A549 (cell line): ENCODE results near the gene RRAS. TPM values are rescaled to one million over a fixed set of nuclear protein-coding genes. Genes with fewer than 3 reads are reported as not detected.

Experiments
- ATAC-seq, 2 experiments: fragments of 200-7000 bp in 1 of 2; fragments of >200 bp in 1 of 2; cut with Nextera tagmentation in 1 of 2; cut with Tn5 transposase in 1 of 2; 3 replicates each; pipeline versions ENCODE4 v1.8.0 to v1.9.1; 2018 to 2020; ENCODE audit warnings: mild to moderate bottlenecking in 1 of 2, moderate library complexity in 1 of 2
- CTCF ChIA-PET: fragments of 300-600 bp; sonication (Branson Sonifier 250); formaldehyde crosslinking; extraction: SDS; loops from one replicate; lab custom pipeline; 2021; ENCODE audit warnings: antibody characterized with exemption, inconsistent platforms; lab: Yijun Ruan, JAX
- POLR2A ChIA-PET: fragments of 350-600 bp; formaldehyde crosslinking; extraction: SDS; loops from one replicate; lab custom pipeline; 2021; ENCODE audit warnings: antibody characterized with exemption, inconsistent platforms; lab: Yijun Ruan, JAX
- DNase-seq, 2 experiments: peaks; one replicate each; pipeline versions ENCODE4 v3.0.0 to v3.0.0-alpha.2; 2011 to 2016; ENCODE audit warnings: low read depth in 1 of 2, low spot score in 1 of 2
- FAIRE-seq: peaks from 2 replicates; lab custom pipeline; 2011; peaks lifted over from hg19 to GRCh38; lab: Jason Lieb, UNC
- H3K27ac ChIP-seq, 2 experiments: fragments of >200 bp; sonication (Bioruptor Twin); formaldehyde crosslinking; 3 replicates each; pipeline ENCODE4 v1.5.1; 2016 to 2017
- H3K4me1 ChIP-seq: fragments of >200 bp; sonication (Bioruptor Twin); formaldehyde crosslinking; 3 replicates; pipeline ENCODE4 v1.6.1; 2016
- H3K4me2 ChIP-seq: fragments of >200 bp; sonication (Bioruptor Twin); formaldehyde crosslinking; 3 replicates; pipeline ENCODE4 v1.6.1; 2016
- H3K4me3 ChIP-seq: fragments of >200 bp; sonication (Bioruptor Twin); formaldehyde crosslinking; 3 replicates; pipeline ENCODE4 v1.5.1; 2016
- H3K9me3 ChIP-seq: fragments of >200 bp; sonication (Bioruptor Twin); formaldehyde crosslinking; 3 replicates; pipeline ENCODE4 v1.6.1; 2016
- BCL3 ChIP-seq: fragments of >200 bp; sonication (Bioruptor Twin); formaldehyde crosslinking; IDR thresholded peaks from 3 replicates; pipeline ENCODE4 v1.6.1; 2016
- CBX8 ChIP-seq: fragments of 200-600 bp; sonication (generic); IDR thresholded peaks from 2 replicates; pipeline ENCODE4 v1.6.1; 2016
- CHD2 ChIP-seq: fragments of 150-350 bp; IDR thresholded peaks from 2 replicates; pipeline ENCODE4 v1.6.1; 2014; ENCODE audit warnings: low read length; ENCODE audit not compliant: partially characterized antibody
- EP300 ChIP-seq, 2 experiments: fragments of >200 bp; sonication (Bioruptor Twin); formaldehyde crosslinking; IDR thresholded peaks; 2 replicates in 1 of 2; 3 replicates in 1 of 2; pipeline ENCODE4 v1.6.1; 2016 to 2017
- FOSB ChIP-seq: fragments of 250-450 bp; sonication (Bioruptor Pico); IDR thresholded peaks from 2 replicates; pipeline ENCODE4 v1.5.0; 2020; ENCODE audit warnings: mild to moderate bottlenecking, moderate library complexity
- FOXS1 ChIP-seq: fragments of 250-450 bp; sonication (Bioruptor Pico); IDR thresholded peaks from 2 replicates; pipeline ENCODE4 v1.5.0; 2020; ENCODE audit warnings: mild to moderate bottlenecking, moderate library complexity
- HOXB13 ChIP-seq: fragments of 250-450 bp; sonication (Bioruptor Pico); IDR thresholded peaks from 2 replicates; pipeline ENCODE4 v1.5.0; 2020; ENCODE audit warnings: low read depth, mild to moderate bottlenecking, moderate library complexity
- HOXB5 ChIP-seq: fragments of 250-450 bp; sonication (Bioruptor Pico); IDR thresholded peaks from 2 replicates; pipeline ENCODE4 v1.5.0; 2020; ENCODE audit warnings: mild to moderate bottlenecking, moderate library complexity
- JUNB ChIP-seq: fragments of >200 bp; sonication (Bioruptor Twin); formaldehyde crosslinking; IDR thresholded peaks from 2 replicates; pipeline ENCODE4 v1.6.1; 2016
- MAZ ChIP-seq: fragments of 150-350 bp; IDR thresholded peaks from 2 replicates; pipeline ENCODE4 v1.6.1; 2014; ENCODE audit warnings: antibody characterized with exemption, low read depth, low read length, borderline replicate concordance
- MYC ChIP-seq: IDR thresholded peaks from 2 replicates; pipeline ENCODE4 v1.6.1; 2012; ENCODE audit warnings: mild to moderate bottlenecking, inconsistent platforms, low read length, improper control_type of control experiment, borderline replicate concordance
- NFE2L2 ChIP-seq: fragments of 150-350 bp; conservative IDR thresholded peaks from 2 replicates; pipeline ENCODE4 v1.6.1; 2014; ENCODE audit warnings: low read length
- NPAS2 ChIP-seq: fragments of 250-450 bp; sonication (Bioruptor Pico); IDR thresholded peaks from 2 replicates; pipeline ENCODE4 v1.8.0; 2022; ENCODE audit warnings: mild to moderate bottlenecking, moderate library complexity, borderline replicate concordance
- PHF8 ChIP-seq: fragments of 200-600 bp; sonication (generic); IDR thresholded peaks from 2 replicates; pipeline ENCODE4 v1.6.1; 2016; ENCODE audit warnings: low read depth, mild to moderate bottlenecking, antibody characterized with exemption, moderate library complexity, borderline replicate concordance
- POLR2A ChIP-seq: IDR thresholded peaks from 2 replicates; pipeline ENCODE4 v1.6.1; 2012; ENCODE audit warnings: mild to moderate bottlenecking, low read length
- RAD21 ChIP-seq, 2 experiments: fragments of >200 bp in 1 of 2; sonication (Bioruptor Twin) in 1 of 2; formaldehyde crosslinking in 1 of 2; IDR thresholded peaks in 1 of 2; conservative IDR thresholded peaks in 1 of 2; 2 replicates in 1 of 2; 3 replicates in 1 of 2; pipeline ENCODE4 v1.6.1; 2012 to 2018; ENCODE audit warnings: inconsistent platforms in 1 of 2
- RARB ChIP-seq: fragments of 250-450 bp; sonication (Bioruptor Pico); IDR thresholded peaks from 2 replicates; pipeline ENCODE4 v1.8.0; 2021; ENCODE audit warnings: mild to moderate bottlenecking, moderate library complexity
- SMC3 ChIP-seq: fragments of >200 bp; sonication (Bioruptor Twin); formaldehyde crosslinking; IDR thresholded peaks from 3 replicates; pipeline ENCODE4 v1.6.1; 2018; ENCODE audit warnings: inconsistent platforms
- TP53 ChIP-seq: fragments of 250-450 bp; sonication (Bioruptor Pico); IDR thresholded peaks from 2 replicates; pipeline ENCODE4 v1.5.0; 2021; ENCODE audit warnings: mild to moderate bottlenecking, moderate library complexity
- ZFP36 ChIP-seq: fragments of 450-650 bp; IDR thresholded peaks from 2 replicates; pipeline ENCODE4 v1.6.1; 2014; ENCODE audit warnings: borderline replicate concordance; ENCODE audit not compliant: partially characterized antibody
- WGBS: methylation state at CpG from one replicate; pipeline ENCODE4 v1.1.6; 2017; ENCODE audit errors: missing lambda C conversion rate; 5-methylcytosine and 5-hydroxymethylcytosine counted together
- polyA plus RNA-seq, 4 experiments: library from polyadenylated mRNA; depleted of rRNA in 3 of 4; stranded (reverse); fragments of >200 nt; fragmentation: RNase III in 1 of 4; extraction: RNeasy Plus Mini Kit Qiagen cat#74134 plus additional on column Dnase treatment in 1 of 4; gene quantifications; 2 replicates in 3 of 4; 3 replicates in 1 of 4; pipeline ENCODE4 v1.2.3, GENCODE V29; 2011 to 2017
- TF ChIP-seq, protein P1 (sequence below): fragments of 450-650 bp; IDR thresholded peaks from 2 replicates; pipeline ENCODE4 v1.6.1; 2014; ENCODE audit warnings: antibody characterized with exemption
- TF ChIP-seq, protein P2 (sequence below): fragments of 150-350 bp; IDR thresholded peaks from 2 replicates; pipeline ENCODE4 v1.6.1; 2014; ENCODE audit warnings: low read depth, mild to moderate bottlenecking, low read length
- TF ChIP-seq, protein P3 (sequence below): fragments of 250-450 bp; sonication (Bioruptor Pico); IDR thresholded peaks from 2 replicates; pipeline ENCODE4 v1.5.0; 2020; ENCODE audit warnings: low read depth, mild to moderate bottlenecking, moderate library complexity
- TF ChIP-seq, protein P4 (sequence below): IDR thresholded peaks from 2 replicates; pipeline ENCODE4 v1.6.1; 2012
- TF ChIP-seq, protein P5 (sequence below): fragments of 250-450 bp; sonication (Bioruptor Pico); IDR thresholded peaks from 2 replicates; pipeline ENCODE4 v1.5.0; 2021; ENCODE audit warnings: mild to moderate bottlenecking, moderate library complexity, borderline replicate concordance

The RRAS gene
- polyA plus RNA-seq, 2 of the 4 experiments (the other 2 are of a cell fraction) = 47.6 to 49.2 TPM

DNA sequence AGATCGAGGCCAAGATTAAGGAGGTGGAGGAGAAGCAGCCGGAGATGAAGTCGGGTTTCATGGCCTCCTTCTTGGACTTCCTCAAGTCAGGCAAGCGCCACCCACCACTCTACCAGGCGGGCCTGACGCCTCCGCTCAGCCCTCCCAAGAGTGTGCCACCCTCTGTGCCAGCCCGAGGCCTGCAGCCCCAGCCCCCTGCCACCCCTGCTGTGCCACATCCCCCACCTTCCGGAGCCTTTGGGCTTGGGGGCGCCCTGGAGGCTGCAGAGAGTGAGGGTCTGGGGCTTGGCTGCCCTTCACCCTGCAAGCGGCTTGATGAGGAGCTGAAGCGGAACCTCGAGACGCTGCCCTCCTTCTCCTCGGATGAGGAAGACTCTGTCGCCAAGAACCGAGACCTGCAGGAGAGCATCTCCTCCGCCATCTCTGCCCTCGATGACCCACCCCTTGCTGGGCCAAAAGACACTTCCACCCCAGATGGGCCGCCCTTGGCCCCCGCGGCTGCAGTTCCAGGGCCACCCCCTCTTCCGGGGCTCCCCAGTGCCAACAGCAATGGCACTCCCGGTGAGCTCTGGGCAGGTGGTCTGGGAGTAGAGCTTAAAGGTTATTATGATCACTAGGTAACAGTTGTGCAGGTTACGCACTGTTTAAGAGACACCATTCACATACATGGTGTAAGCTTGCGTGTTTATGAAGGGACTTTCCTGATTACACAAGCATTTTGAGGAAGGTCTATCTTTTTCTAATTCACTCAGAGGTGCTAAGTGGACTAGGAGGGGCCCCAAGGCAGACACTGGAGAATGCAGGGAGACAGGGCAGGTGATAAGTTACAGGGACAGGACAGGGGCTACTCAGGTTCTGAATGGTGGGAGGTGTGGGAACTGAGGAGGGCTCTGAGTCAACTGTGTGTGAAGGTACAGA lies 40.3 kb downstream of the RRAS start (continued):
- TF ChIP-seq, protein P1, sequence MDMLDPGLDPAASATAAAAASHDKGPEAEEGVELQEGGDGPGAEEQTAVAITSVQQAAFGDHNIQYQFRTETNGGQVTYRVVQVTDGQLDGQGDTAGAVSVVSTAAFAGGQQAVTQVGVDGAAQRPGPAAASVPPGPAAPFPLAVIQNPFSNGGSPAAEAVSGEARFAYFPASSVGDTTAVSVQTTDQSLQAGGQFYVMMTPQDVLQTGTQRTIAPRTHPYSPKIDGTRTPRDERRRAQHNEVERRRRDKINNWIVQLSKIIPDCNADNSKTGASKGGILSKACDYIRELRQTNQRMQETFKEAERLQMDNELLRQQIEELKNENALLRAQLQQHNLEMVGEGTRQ = no peak
- no peak for TF ChIP-seq MYC

DNA sequence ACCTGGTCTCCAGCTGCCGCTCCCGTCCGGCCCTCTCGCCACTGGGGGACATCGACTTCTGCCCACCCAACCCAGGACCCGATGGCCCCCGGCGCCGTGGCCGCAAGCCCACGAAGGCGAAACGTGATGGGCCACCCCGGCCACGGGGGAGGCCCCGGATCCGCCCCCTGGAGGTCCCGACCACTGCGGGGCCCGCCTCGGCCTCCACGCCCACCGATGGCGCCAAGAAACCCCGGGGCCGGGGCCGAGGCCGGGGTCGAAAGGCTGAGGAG lies 42.3 kb downstream of the RRAS start:
- POLR2A ChIA-PET = interaction anchor here (0.5 kb wide), 1 partner anchor 51 kb away, joined by 6 read pairs; no protein-coding TSS in a partner anchor
- 97% methylated on average over 19 of the region's 29 CpGs for WGBS
- CTCF ChIA-PET = interaction anchor here (1.0 to 2.5 kb wide), 4 partner anchors 17 to 83 kb away, joined by 3 to 10 read pairs (median 6); partner anchors contain the start of genes NOSIP and PRRG2
- peaks cover 7% of the 10 kb centered on the region for H3K4me1 ChIP-seq
- H3K4me2 ChIP-seq = no peak overlapping the region
- no peak overlapping the region for H3K27ac ChIP-seq
- DNase-seq (no peak), ATAC-seq (no peak), FAIRE-seq (no peak)
- H3K4me3 ChIP-seq = no peak overlapping the region
- TF ChIP-seq POLR2A = no peak
- TF ChIP-seq, protein P2, sequence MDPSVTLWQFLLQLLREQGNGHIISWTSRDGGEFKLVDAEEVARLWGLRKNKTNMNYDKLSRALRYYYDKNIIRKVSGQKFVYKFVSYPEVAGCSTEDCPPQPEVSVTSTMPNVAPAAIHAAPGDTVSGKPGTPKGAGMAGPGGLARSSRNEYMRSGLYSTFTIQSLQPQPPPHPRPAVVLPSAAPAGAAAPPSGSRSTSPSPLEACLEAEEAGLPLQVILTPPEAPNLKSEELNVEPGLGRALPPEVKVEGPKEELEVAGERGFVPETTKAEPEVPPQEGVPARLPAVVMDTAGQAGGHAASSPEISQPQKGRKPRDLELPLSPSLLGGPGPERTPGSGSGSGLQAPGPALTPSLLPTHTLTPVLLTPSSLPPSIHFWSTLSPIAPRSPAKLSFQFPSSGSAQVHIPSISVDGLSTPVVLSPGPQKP = no peak
- TF ChIP-seq NFE2L2 = no peak
- TF ChIP-seq, protein P3, sequence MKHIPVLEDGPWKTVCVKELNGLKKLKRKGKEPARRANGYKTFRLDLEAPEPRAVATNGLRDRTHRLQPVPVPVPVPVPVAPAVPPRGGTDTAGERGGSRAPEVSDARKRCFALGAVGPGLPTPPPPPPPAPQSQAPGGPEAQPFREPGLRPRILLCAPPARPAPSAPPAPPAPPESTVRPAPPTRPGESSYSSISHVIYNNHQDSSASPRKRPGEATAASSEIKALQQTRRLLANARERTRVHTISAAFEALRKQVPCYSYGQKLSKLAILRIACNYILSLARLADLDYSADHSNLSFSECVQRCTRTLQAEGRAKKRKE (CRISPR knock-in tag) = no peak
- TF ChIP-seq NPAS2 = no peak
- no peak for TF ChIP-seq TP53
- H3K9me3 ChIP-seq = no peaks in the 10 kb centered on the region

DNA sequence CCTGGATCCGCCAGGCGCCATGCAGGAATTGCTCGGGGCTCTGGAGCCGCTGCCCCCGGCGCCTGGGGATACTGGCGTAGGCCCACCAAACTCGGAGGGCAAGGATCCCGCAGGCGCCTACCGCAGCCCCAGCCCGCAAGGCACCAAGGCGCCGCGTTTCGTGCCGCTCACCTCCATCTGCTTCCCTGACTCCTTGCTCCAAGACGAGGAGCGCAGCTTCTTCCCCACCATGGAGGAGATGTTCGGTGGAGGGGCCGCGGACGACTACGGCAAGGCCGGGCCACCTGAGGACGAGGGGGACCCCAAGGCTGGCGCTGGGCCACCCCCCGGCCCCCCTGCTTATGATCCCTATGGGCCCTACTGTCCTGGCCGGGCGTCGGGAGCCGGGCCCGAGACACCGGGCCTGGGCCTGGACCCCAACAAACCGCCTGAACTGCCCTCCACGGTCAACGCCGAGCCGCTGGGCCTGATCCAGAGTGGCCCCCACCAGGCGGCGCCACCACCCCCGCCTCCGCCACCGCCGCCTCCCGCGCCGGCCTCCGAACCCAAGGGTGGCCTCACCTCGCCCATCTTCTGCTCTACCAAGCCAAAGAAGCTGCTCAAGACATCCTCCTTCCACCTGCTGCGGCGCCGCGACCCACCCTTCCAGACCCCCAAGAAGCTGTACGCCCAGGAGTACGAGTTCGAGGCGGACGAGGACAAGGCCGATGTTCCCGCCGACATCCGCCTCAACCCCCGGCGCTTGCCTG lies 42.8 kb downstream of the RRAS start:
- Histone ChIP-seq H3K4me3 (no peak overlapping the region), H3K9me3 (no peaks in the 10 kb centered on the region), H3K27ac (no peak overlapping the region), H3K4me2 (no peak overlapping the region), H3K4me1 (peaks cover 7% of the 10 kb centered on the region)
- POLR2A ChIA-PET = interaction anchor here (0.5 kb wide), 1 partner anchor 50 kb away, joined by 6 read pairs; no protein-coding TSS in a partner anchor
- WGBS = 97% methylated on average over 63 of the region's 65 CpGs
- FAIRE-seq (no peak), ATAC-seq (no peak), DNase-seq (no peak)
- TF ChIP-seq CBX8 (no peak), HOXB13 (CRISPR knock-in tag) (no peak), ZFP36 (no peak), SMC3 (no peak), RAD21 (conservative IDR thresholded peaks at IDR 0.05 in 1 of 2, IDR thresholded peaks at IDR 0.05 in 1 of 2) (no peak), CHD2 (no peak), JUNB (no peak), NPAS2 (no peak), FOXS1 (CRISPR knock-in tag) (no peak), HOXB5 (no peak), FOSB (CRISPR knock-in tag) (no peak), RARB (CRISPR knock-in tag) (no peak), MAZ (no peak), EP300 (IDR thresholded peaks at IDR 0.05) (no peak), PHF8 (no peak), BCL3 (no peak)
- TF ChIP-seq, protein P2 = no peak
- TF ChIP-seq, protein P4, sequence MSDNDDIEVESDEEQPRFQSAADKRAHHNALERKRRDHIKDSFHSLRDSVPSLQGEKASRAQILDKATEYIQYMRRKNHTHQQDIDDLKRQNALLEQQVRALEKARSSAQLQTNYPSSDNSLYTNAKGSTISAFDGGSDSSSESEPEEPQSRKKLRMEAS = no peak
- TF ChIP-seq, protein P5, sequence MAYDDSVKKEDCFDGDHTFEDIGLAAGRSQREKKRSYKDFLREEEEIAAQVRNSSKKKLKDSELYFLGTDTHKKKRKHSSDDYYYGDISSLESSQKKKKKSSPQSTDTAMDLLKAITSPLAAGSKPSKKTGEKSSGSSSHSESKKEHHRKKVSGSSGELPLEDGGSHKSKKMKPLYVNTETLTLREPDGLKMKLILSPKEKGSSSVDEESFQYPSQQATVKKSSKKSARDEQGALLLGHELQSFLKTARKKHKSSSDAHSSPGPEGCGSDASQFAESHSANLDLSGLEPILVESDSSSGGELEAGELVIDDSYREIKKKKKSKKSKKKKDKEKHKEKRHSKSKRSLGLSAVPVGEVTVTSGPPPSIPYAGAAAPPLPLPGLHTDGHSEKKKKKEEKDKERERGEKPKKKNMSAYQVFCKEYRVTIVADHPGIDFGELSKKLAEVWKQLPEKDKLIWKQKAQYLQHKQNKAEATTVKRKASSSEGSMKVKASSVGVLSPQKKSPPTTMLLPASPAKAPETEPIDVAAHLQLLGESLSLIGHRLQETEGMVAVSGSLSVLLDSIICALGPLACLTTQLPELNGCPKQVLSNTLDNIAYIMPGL (CRISPR knock-in tag) = no peak
- CTCF ChIA-PET = interaction anchor here (0.5 to 3.1 kb wide), 8 partner anchors 14 to 398 kb away, joined by 3 to 13 read pairs (median 4); no protein-coding TSS in a partner anchor
